ENCODE measurements around the gene CHST9. TPM values are rescaled to one million over a fixed set of nuclear protein-coding genes. Genes with fewer than 3 reads are reported as not detected.

Gene CHST9
- total and polyA plus RNA-seq, 7 donors = under 0.01 to 0.11 (median 0.07) TPM; not detected in 2

- WGBS, 3 donors = 37 to 50% (median 43%) methylated on average over 4 of the region's 4 CpGs
- TF ChIP-seq CTCF (IDR thresholded peaks at IDR 0.05) = no peak
- Histone ChIP-seq H3K4me3 (no peak overlapping the region), H3K27me3 (ENCODE audit: insufficient read depth in 3 of 3, low read length in 2 of 3) (no peaks in the 10 kb centered on the region), H3K36me3 (ENCODE audit: insufficient read depth in 1 of 2, low read depth in 1 of 2) (no peaks in the 10 kb centered on the region), H3K27ac (no peak overlapping the region), H3K9me3 (no peaks in the 10 kb centered on the region), H3K4me1 (peaks cover 5% of the 10 kb centered on the region)
- peak in 3 of 4 donors; percentile 84 to 97 (median 96) for ATAC-seq
- no peak for DNase-seq
- intact Hi-C loops (cut with DNase I) = no loop called here
Observed at GRCh38 chr18:27136208-27136535, 48.9 kb downstream of the CHST9 start.

- 47 to 55% (median 55%) methylated on average over 7 of the region's 7 CpGs for WGBS, 3 donors
- intact Hi-C loops (cut with DNase I) = no loop called here
- Histone ChIP-seq H3K27me3 (ENCODE audit: insufficient read depth in 3 of 3, low read length in 2 of 3) (no peaks in the 10 kb centered on the region), H3K4me3 (no peak overlapping the region), H3K4me1 (peaks cover 5% of the 10 kb centered on the region), H3K27ac (no peak overlapping the region), H3K9me3 (no peaks in the 10 kb centered on the region), H3K36me3 (ENCODE audit: insufficient read depth in 1 of 2, low read depth in 1 of 2) (no peaks in the 10 kb centered on the region)
- DNase-seq (no peak), ATAC-seq (no peak)
- no peak for TF ChIP-seq CTCF (IDR thresholded peaks at IDR 0.05)
Observed at GRCh38 chr18:27135504-27136207, 49.5 kb downstream of the CHST9 start.

- no peak overlapping the region for H3K27ac ChIP-seq
- no peaks in the 10 kb centered on the region for H3K36me3 ChIP-seq (ENCODE audit: insufficient read depth in 1 of 2, low read depth in 1 of 2)
- no peaks in the 10 kb centered on the region for H3K9me3 ChIP-seq
- WGBS, 3 donors = 79 to 83% (median 81%) methylated on average over 7 of the region's 7 CpGs
- no peak overlapping the region for H3K4me3 ChIP-seq
- H3K27me3 ChIP-seq (ENCODE audit: insufficient read depth in 3 of 3, low read length in 2 of 3) = no peaks in the 10 kb centered on the region
- intact Hi-C loops (cut with DNase I) = no loop called here
- H3K4me1 ChIP-seq = no peaks in the 10 kb centered on the region
- ATAC-seq (no peak), DNase-seq (no peak)
- no peak for TF ChIP-seq CTCF (IDR thresholded peaks at IDR 0.05)
Observed at GRCh38 chr18:27130065-27130630, 55.0 kb downstream of the CHST9 start.

- 32 to 43% (median 42%) methylated on average over 1 of the region's 1 CpG for WGBS, 3 donors
- intact Hi-C loops (cut with DNase I) = no loop called here
- DNase-seq = no peak
- no peaks in the 10 kb centered on the region for H3K4me1 ChIP-seq
- H3K27ac ChIP-seq = no peak overlapping the region
- no peak overlapping the region for H3K4me3 ChIP-seq
- TF ChIP-seq CTCF (IDR thresholded peaks at IDR 0.05) = no peak
- H3K27me3 ChIP-seq (ENCODE audit: insufficient read depth in 3 of 3, low read length in 2 of 3) = no peaks in the 10 kb centered on the region
- no peaks in the 10 kb centered on the region for H3K9me3 ChIP-seq
- no peaks in the 10 kb centered on the region for H3K36me3 ChIP-seq (ENCODE audit: insufficient read depth in 1 of 2, low read depth in 1 of 2)
- ATAC-seq = no peak
Observed at GRCh38 chr18:27124196-27124595, 60.9 kb downstream of the CHST9 start.

- H3K4me1 ChIP-seq = no peaks in the 10 kb centered on the region
- 81 to 88% (median 84%) methylated on average over 1 of the region's 1 CpG for WGBS, 3 donors
- TF ChIP-seq CTCF (IDR thresholded peaks at IDR 0.05) = no peak
- H3K4me3 ChIP-seq = no peak overlapping the region
- H3K27ac ChIP-seq = no peak overlapping the region
- H3K9me3 ChIP-seq = no peaks in the 10 kb centered on the region
- ATAC-seq (peak in 1 of 4 donors; percentile 56), DNase-seq (no peak)
- intact Hi-C loops (cut with DNase I) = no loop called here
- H3K27me3 ChIP-seq (ENCODE audit: insufficient read depth in 3 of 3, low read length in 2 of 3) = no peaks in the 10 kb centered on the region
- H3K36me3 ChIP-seq (ENCODE audit: insufficient read depth in 1 of 2, low read depth in 1 of 2) = no peaks in the 10 kb centered on the region
Observed at GRCh38 chr18:27121108-27121507, 64.0 kb downstream of the CHST9 start.
